Effector CD8-positive, alpha-beta T cell (primary cell): ENCODE results near the gene ATP2A2.
A peak's percentile ranks its signal among the peaks of the same experiment; 100 is the strongest.
"Not testable (repeated sequence)": the region's sequence is repeated elsewhere in the genome, so short reads cannot be mapped to it uniquely, and the experiment has no call there.

Experiments
- DNase-seq: peaks from one replicate; lab custom pipeline; 2025; lab: John Stamatoyannopoulos, UW

The ATP2A2 gene

DNA sequence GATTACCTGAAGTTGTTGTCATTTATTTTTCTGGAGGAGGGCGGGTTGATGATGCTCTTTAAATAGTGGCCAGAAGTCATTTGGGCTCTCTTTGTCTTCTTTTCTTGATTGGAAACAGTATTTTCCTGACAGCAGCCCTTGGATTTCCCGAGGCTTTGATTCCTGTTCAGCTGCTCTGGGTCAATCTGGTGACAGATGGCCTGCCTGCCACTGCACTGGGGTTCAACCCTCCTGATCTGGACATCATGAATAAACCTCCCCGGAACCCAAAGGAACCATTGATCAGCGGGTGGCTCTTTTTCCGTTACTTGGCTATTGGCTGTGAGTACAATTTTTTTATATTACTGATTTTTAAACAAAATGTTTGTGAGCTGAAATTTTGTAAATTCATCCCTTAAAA, 62.1 kb downstream of the ATP2A2 start:
- DNase-seq = no peak

DNA sequence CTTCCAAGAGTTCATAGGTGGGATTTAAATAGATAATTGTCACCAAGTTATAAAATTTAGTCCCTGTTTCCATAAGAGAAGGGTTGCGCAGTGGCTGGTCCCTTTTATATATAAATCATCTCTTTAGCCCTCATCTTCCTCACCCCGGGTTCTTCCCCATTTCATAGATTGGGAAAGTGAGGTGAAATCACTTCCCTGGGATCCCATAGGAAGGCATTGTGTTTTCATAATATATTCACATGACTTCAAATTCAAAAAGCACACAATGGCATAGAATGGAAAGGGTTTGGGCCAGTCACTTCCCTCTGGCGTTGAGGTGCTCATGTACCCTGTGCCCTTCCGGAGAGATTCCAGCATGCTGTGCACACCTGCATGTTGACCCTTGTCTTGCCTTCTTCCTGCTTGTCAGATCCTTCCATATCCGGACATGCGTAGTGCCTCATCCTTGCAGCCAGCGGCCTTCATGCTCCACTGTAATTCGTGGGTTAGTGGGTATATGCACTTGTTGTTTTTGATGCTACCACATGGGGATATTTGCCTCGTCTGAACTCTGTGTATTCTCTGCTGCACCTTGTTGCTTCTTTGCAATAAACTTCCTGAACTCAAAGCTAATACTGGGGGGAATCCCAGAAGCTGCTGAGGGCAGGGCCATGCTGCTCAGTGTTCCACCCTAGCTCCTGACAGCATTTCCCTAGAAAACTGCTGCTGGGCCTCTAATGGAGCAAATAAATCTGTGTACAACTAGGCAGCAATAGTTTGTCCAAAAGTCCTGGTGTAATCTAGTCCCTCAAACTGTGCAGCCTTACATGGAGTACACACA, 62.9 kb downstream of the ATP2A2 start:
- DNase-seq = no peak

DNA sequence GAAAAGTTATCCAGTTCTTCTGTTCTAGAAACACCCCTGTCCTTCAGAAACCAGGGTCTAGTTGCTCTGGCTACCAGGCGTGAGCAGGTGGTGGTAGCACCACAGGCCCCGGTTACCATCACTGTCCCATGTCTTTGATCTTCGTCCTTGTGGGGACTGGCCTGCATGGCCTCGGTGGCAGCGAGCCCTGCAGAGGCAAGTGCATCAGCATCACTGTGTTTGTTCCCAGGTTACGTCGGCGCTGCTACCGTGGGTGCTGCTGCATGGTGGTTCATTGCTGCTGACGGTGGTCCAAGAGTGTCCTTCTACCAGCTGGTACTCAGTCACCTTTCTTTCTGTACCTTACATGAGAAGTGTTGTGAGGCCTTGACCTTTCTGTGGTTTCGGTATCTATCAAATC, 63.6 kb downstream of the ATP2A2 start:
- DNase-seq = no peak

DNA sequence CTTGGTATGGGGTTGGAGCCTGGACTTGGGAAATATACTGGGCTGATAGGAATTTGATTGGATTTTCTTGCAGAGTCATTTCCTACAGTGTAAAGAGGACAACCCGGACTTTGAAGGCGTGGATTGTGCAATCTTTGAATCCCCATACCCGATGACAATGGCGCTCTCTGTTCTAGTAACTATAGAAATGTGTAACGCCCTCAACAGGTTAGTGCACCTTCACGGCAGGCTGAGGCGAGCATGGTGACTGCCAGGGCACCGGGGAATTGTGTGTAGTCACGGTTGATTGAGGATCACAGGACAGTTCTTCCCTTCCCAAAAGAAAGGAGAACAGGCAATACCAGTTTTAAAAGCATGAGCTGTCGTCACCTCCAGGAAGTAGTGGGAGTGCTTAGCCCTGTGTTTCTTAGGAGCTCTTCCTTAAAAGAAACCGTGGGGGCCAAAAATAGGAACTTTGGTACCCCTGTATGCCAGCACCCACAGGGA, 64.2 kb downstream of the ATP2A2 start:
- no peak for DNase-seq

DNA sequence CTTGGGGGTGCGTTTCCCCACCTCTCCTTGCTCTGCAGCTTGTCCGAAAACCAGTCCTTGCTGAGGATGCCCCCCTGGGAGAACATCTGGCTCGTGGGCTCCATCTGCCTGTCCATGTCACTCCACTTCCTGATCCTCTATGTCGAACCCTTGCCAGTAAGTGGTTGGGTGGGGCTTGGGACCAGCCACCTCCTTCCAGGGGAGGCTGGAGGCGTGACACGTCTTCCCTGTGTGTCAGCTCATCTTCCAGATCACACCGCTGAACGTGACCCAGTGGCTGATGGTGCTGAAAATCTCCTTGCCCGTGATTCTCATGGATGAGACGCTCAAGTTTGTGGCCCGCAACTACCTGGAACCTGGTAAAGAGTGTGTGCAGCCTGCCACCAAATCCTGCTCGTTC, 64.9 kb downstream of the ATP2A2 start:
- DNase-seq = no peak

DNA sequence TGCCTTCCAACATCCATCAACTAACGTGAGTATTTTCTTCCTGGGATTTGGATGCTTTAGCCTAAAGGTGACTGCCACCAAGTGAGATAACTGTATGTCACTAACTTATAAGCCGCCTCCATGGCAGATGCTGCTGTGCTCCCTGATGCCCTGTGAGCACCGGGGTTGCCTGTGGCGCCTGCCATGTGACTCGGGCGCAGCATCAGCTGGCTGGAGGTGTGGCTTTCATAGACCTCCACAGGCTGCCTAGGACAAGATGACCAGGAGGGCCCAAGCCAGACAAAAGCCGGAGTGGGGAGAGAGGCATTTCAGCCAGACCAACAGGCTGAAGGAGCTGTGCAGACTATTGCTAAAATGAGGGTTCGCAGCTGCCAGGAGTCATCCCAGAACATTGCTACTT, 66.7 kb downstream of the ATP2A2 start:
- DNase-seq = no peak

DNA sequence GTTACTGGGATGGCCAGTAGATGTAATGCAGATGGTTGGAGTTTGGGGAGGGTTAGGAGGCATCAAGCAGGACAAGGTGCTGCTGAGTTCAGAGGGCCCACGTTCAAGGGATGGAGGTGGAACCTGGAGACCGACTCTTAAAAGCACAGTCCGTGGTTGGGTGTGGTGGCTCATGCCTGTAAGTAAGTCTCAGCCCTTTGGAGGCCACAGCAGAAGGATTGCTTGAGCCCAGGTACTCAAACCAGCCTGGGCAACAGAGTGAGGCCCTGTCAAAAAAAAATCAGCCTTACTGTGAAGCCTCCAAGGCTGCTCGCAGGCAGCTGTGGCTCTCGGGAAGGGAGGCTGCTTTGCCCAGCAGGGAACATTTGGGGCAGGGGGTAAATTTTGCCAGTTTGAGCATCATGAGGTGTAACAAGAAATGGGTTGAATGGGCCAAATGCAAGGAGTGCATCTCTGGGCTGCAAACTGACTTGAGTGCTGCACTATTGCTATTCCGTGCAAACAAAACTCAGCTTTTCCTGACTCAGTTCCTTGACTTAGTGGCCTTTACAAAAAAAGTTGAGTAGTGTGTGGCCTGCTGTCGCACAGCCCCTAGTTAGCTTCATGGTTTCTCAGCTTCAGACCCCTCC, 67.5 kb downstream of the ATP2A2 start:
- no peak for DNase-seq

DNA sequence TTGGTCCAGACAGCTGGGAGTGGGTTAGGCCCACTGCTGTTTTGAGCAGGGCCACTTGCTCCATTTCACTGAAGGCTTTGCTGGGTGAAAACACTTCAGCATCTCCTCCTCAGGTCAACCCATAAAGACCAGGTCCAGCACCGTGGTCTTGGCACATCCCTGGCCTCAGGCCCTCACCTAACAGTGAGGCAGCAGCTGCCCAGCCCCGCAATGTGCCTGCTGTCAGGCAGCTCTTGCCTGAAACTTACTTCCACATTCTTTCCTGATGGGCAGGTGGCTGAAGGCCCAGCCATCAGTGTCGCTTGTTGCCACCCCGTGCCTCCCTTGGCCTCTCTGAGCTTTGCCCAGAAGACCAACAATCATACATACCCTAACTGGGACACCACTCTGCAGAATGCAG, 68.0 kb downstream of the ATP2A2 start:
- DNase-seq = no peak

DNA sequence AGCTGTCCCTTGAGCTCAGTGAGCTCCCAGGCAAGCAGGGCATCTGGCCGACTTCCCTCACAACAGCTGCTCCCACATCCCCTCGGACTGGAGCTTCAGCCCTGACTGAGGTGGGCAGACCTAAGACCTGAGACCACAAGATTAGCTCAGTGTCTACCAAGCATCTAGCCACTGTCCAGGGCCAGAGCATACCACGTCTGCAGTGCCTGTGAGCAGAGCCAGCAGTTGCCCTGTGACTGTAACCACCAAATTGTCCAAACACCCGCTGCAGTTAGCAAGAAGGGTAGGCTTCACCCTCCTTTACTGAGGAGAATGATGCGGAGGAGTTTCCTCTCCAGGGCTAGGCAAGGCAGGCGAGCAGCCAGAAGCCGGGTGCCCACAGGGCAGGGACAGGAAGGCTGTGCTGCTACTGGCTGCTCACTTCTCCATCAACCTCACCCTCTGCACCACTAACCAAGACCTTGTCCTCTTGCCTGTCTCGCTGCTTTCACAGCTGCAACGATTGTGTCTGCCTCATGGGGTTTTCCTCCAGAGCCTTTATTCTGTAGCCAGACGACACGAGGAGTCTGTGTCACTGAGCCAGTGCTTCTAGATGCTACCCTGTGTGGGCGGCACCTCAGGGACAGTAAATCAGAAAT, 68.6 kb downstream of the ATP2A2 start:
- DNase-seq = peak; percentile 13

DNA sequence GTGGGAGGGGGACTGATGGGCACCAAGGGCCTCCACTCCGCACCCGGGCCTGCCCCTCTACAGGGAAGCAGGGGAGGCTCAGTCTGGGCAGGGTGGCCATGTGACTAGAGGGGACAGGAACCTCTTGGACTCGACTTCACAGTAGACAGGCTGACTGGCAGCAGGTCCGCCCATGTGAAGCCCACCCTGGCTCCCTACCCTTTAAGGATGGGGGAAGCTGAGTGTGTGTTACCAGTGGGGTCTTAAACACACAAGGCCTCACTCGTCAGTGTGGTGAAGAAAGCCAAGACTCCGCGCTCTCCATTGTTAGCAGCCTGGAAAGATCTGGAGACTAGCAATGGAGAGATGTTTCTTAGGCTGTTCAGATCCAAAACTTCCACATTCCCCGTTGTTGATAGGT, 70.1 kb downstream of the ATP2A2 start:
- no peak for DNase-seq

DNA sequence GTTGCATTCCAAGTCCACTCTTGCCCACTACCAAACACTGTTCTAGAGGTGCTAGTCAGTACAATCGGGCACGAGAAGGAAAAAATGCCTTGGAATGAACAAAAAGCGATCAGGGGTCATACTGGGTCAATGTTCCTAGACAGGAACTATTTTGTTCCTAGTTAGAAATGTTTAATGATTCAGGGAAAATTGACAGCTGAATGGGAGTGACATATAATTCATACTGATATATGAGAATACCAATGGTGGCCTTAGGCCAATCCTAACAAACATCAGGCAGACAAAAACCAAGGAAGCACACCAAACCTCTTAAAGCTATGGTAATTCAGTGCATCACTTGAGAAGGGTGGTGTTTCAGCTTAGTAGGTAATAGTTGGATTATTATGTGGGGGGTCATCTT, 71.4 kb downstream of the ATP2A2 start:
- no peak for DNase-seq

DNA sequence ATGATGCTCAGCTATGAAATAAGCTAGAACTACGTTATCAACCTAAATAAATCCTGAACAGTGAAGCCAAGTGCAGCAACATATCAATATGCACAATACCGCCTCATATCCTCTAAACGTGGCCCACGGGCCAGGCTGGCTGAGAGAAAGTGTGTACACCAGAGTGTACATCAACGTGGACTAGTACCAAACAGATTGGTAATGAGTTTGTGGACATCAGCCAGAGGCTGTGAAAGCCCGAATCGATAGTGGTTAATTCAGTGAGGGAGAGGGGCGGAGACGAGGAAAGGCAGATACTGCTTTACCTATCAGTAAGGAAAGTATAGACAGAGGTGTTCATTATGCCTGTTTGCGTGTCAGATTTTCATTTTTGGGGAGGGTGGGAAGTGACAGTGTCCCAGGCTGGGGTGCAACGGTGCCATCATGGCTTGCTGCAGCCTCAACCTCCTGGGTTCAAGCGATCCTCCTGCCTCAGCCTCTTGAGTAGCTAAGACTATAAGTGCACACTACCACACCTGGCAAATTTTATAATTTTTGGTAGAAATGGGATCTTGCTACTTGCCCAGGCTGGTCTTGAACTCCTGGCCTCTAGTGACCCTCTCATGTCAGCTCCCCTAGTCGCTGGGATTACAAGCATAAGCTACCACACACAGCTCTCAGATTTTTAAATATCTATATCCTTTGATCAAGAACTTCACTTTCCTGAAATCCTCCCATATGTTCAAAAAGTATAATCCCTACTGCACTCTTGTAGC, 72.3 kb downstream of the ATP2A2 start:
- no peak for DNase-seq

DNA sequence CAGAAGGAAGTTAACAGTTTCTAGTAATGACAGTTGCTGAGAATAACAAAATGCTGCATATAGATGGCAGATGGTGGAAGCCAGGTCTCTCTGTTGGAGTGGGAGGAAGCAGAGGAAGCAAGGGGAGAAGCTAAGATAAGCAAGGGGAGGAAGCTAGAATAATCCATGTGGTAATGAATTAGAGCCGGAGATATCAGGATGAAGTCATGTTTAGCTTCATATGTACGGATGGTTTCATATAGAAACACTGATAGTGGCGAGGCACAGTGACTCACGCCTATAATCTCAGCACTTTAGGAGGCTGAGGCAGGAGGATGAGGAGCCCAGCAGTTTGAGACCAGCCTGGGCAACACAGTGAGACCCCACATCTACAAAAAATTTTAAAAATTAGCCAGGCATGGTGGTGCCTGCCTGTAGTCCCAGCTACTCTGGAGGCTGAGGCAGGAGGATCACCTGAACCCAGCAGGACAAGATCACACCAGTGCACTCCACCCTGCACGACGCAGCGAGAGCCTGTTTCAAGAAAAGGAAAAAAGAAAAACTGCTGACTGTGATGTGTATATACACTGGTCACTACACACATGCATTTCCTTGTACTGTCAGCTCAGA, 73.2 kb downstream of the ATP2A2 start:
- no peak for DNase-seq

DNA sequence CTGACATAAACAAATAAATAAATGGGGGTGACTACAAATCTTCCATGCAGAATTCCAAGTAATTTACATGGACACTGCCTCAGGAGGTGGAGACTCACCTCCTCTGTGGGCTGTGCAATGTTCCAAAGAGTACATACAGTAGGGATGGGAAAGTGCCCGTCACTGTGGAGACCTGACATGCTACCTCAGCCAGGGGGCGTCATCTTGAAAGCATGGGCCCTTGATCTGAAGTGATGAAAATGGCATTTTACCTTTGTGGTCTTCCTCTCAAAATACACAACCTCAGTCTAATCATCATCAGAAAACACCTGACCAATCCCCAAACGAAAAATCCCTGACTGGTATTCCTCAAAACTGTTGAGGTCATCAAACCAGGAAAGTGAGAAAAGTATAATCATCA, 74.0 kb downstream of the ATP2A2 start:
- DNase-seq = no peak

DNA sequence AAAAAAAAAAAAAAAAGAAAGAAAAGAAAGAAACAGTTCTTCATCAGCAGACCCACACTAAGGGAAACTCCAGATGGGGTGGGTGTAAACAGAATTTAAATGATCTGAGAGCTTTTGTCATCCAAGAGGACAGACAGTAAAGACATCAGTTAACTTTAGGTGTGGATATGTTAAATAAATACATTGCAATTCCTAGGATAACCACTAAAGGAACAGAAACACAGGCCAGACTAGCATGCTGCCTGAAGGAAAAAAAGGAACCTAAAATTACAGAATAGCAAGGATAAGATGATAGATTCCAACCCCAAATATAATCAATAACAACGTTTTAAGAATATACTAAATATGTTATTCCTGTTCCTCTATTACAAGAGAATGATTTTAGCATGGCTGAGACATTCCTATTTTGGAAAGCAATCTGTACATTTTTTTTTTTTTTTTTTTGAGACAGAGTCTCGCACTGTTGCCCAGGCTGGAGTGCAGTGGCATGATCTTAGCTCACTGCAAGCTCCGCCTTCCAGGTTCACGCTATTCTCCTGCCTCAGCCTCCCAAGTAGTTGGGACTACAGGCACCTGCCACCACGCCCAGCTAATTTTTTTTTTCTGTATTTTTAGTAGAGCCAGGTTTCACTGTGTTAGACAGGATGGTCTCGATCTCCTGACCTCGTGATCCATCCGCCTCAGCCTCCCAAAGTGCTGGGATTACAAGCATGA, 77.5 kb downstream of the ATP2A2 start:
- not testable (repeated sequence) for DNase-seq

DNA sequence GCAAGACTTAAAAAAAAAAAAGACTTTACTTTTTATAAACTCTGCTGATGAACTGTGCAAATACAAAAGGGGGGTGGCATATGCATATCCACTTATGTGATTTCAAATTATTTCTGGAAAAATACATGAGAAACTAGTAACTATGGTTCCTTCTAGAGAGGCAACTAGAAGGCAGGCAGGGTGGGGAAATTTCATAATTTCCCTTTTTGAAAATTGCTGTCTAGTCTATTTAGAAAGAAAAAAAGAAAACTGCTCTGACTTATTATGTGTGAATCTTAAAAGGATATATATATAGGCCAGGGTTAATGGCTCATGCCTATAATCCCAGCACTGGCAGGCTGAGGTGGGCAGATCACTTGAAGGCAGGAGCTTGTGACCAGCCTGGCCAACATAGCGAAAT, 80.2 kb downstream of the ATP2A2 start:
- no peak for DNase-seq

DNA sequence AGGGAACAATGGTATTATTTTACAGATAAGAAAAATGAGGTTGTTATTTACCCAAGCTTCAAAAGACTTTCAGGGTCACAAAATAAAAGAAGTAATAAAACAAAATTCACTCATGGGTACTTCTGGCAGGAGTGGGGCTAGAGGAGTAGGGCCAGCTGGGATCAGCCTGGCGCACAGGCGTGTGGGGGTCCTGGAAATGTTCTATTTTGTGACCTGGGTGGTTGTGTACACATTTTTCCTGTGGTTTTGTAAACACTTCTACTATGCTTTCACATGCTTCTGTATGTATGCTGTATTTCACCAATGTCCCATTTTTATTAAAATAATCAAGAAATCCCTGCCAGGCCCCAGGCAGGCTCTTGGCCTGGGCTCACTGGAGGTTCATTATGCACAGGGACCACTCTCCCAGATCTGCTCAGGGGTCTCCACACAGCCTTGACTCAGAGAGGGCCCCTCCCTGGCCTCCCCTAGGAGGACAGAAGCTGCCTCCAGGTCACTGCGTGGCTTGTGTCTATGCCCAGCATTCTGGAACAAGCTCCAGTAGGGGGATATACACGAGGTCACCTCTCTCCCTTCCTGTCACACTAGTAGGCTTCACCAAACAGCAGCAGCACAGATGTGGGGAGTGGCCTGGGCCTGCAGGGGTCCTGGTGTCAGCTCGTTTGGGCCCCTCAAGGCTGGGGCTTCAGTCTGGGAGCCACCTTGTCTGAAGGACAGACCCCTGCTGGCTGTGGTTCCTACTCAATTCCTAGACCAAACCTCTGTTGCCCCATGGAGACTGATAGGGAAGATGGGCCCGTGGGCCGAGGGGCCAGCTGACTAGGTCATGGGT, 84.7 kb downstream of the ATP2A2 start:
- no peak for DNase-seq

DNA sequence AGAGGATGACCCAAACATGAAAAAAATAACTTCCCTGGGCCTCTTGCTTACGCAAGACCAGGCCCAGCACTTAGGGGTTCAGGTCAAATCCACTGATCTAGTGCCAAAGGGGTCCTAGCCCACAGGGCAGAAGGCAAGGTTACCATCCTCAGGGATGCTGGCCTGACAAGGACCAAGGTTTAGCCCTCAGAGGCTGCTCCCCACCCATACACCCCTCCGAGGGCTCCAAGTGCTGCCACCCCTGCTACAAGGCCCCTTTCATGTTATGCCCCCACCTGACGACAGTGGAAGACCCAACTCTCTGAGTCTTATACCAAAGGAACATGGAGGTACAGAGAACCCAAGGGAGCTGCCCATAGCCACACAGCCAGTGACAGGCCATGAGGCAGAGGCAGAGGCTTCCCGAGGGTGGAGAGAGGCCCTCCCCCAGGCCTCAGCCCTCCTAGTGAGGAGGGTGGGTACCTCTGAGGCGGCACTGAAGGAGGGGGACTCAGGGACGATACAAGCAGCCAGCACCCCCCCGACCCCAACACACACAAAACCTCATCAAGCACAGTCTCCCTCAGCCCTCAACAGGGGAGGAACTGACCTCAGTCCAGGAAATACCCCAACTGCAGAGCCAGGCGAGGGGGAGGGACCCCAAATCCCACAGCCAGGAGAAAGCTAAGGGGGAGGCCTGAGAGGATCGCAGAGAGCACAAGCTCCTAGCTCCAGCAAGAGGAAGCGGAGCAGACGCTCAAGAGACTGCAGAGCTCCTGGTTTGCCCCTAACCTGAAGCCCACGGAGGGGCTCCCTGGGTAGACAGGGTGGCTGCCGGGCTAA, 85.5 kb downstream of the ATP2A2 start:
- no peak for DNase-seq

DNA sequence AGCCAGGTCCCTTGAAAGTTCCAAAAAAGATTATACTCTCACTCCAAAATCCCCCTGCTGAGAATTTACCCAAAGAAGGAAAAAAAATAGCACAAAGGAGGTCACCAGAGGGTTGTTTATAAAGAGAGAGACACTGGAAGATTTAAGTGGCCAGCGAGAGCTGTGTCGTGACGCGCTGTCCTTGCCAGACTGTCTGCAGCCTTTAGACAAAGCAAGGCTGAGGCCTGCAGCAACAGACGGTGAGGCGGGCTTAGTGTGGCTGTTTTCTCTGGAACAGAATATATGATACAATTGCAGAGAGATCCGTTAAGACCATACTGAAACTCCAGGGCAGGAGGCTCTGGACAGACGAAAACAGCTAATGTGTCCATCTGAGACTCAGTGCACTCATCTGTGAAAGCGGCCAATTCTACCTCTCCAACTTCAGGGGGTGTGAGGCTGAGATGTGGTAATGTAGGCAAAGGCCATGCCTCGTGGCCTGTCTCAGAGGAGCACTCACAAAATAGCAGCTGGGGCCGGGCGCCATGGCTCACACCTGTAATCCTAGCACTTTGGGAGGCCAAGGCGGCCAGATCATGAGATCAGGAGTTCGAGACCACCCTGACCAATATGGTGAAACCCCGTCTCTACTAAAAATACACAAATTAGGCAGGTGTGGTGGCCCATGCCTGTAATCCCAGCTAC, 86.3 kb downstream of the ATP2A2 start:
- DNase-seq = no peak
